NCI-H1694 treated with DMSO at 0.1 percent for 48 hours (cell line): ENCODE measurements around the gene GPC1.

Experiments used
- DNase-seq: peaks from one replicate; lab custom pipeline; 2025; lab: John Stamatoyannopoulos, UW

GPC1 gene

GRCh38 chr2:240443891-240444301 is 8.4 kb downstream of the GPC1 start:
- DNase-seq = no peak

GRCh38 chr2:240444464-240444863 is 9.0 kb downstream of the GPC1 start:
- no peak for DNase-seq

GRCh38 chr2:240445961-240446663 is 10.6 kb downstream of the GPC1 start:
- DNase-seq = no peak

GRCh38 chr2:240446664-240447175 is 11.3 kb downstream of the GPC1 start:
- DNase-seq = no peak

DNA sequence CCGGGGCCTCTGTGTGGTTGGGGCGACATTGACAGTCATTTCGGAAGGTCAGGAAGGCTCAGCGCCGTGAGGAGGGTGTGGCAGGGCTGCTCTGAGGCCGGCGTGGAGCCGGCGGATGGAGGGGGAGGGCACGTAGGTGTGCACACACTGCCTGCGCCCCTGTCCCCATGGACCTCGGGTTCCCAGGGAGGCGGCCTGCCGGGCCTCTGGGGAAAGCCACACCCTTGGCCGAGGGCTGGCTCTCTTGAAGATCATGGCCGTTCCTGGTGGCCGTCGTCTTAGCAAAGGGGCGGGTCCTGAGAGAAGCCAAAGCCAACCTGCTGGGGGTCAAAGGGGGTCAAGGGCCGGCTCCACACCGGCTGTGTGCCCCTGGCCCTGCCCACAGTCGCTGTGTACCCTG is 11.9 kb downstream of the GPC1 start:
- no peak for DNase-seq

GRCh38 chr2:240447934-240448333 is 12.5 kb downstream of the GPC1 start:
- no peak for DNase-seq

DNA sequence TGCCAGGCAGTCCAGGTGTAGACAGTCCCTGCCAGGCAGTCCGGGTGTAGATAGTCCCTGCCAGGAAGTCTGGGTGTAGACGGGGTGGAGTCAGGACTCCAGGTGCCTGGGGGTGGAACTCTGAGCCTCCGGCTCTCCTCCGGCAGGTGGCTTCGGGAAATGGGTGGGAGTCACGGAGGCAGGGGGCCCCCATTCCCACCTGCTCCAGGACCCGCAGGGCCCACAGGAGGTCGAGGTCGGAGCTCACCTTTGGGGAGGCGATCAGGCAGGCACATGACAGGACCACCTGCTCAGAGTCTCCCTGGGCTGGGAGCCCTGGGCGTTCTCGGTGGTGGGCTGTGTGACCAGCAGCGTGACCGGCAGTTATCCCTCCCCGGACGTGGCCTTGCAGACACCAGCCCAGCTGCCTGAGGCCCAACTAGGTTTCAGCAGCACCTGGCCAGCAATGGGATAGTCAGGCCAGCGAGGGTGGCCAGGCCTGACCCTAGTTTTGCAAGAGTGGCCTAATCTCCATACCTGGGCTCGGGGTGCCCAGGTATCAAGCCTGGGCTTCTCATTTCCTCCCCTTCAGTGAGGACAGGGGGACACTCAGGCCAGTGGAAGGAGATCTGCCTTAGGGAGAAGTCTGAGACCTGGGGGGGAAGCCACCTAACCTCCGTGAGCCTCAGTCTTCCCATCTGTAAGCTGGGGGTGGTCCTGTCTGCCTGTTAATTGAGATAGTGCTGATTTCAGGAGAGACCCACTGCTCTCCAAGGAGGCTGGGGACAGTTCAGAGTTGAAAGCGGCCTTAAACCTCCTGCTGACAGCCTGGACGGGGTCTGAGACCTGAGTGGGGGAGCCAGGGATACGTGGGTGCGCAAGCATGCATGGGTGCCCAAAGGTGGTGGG is 13.2 kb downstream of the GPC1 start:
- DNase-seq = no peak

DNA sequence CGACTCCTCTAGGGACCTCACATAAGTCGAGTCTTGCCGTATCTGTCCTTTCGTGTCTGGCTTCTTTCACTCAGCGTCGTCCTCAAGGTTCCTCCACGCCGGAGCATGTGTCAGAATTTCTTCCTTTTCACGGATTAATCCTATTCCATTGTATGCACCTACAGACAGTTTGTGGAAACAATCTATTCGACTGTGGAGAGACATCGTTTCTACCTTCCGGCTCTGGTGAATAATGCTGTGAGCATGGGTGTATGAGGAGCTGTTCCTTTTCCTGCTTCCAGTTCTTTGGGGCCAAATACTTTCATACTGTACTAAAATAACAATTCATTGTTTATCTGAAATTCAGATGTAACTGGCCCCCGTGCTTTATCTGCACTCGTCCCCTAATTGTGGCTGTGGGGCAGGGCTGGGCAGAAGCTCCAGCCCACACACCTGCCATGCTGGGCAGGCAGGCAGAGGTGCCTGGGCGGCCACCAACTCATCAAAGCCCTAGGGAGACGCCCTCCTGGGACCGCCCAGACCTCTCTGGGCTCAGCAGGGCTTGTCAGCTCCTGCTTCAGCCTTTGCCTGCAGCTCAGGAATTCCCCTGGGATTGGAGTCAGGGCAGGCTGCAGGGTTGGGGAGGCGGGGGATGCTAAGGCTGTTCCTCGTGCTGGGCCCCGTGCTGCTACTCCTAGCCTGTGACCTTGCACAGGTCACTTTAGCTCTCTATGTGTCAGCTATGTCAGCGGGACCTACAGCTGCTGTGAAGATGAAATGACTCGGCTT is 14.5 kb downstream of the GPC1 start:
- DNase-seq = peak; percentile 30

DNA sequence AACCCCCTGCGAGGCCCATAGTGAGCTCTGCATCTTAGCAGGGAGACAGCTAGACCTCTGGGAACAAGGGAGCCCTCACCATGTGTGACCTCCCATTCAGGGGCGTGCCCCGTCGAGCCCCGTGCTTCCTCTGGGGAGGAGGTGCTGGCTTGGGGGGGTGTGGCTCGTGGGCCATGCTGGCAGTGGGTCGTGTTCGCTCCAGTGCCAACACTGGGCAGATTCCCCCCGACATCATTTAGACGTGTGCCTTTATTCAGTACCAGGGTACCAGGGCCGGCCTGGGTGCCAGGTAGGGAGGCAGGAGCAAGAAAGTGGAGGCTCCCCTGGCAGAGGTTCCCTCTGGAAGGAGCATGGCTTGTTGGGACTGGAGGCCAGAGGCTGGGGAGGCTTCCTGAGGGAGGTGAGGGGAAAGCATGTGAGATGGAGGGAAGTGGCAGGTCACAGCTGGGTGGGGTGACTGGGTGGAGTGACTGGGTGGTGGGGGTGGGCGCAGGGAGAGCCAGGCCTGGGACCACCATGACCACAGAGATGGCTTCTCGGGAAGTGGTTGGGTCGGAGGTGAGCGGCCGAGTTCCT is 15.2 kb downstream of the GPC1 start:
- no peak for DNase-seq

GRCh38 chr2:240451108-240451611 is 15.7 kb downstream of the GPC1 start:
- DNase-seq = no peak

GRCh38 chr2:240451791-240452461 is 16.5 kb downstream of the GPC1 start:
- no peak for DNase-seq

- no peak for DNase-seq
Measured at GRCh38 chr2:240452462-240453256, 17.2 kb downstream of the GPC1 start.

DNA sequence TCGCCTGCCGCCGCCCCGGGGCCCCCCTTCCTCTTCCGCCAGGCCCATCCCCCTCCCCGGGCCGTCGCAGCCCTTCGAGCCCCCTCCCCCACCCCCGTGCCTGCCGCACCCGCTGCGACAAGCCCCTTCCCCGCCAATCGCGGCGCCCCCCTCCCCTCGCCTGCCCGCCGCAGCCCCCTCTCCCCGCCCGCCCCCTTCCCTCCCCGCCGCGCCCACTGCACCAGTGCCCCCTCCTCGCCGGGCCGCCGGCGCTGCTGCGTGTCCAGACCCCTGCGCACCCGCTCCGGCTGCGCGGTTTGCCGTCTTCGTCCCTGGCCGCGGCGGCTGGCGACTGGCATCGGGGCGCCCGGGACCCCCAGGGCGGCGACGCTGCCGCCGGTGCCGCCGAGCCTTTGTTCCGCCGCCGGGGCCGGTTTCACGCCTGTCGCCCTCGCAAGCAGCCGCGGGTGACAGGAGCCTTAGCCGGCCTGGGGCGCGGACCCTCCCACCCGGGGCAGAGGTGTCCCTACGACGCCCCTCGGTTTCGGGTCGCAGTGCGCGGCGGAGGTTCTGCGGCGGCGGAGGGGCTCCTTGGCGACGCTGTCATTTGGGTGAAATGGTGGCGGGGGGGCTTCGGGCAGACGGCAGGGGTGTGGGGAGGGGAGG is 18.1 kb downstream of the GPC1 start:
- DNase-seq = no peak

DNA sequence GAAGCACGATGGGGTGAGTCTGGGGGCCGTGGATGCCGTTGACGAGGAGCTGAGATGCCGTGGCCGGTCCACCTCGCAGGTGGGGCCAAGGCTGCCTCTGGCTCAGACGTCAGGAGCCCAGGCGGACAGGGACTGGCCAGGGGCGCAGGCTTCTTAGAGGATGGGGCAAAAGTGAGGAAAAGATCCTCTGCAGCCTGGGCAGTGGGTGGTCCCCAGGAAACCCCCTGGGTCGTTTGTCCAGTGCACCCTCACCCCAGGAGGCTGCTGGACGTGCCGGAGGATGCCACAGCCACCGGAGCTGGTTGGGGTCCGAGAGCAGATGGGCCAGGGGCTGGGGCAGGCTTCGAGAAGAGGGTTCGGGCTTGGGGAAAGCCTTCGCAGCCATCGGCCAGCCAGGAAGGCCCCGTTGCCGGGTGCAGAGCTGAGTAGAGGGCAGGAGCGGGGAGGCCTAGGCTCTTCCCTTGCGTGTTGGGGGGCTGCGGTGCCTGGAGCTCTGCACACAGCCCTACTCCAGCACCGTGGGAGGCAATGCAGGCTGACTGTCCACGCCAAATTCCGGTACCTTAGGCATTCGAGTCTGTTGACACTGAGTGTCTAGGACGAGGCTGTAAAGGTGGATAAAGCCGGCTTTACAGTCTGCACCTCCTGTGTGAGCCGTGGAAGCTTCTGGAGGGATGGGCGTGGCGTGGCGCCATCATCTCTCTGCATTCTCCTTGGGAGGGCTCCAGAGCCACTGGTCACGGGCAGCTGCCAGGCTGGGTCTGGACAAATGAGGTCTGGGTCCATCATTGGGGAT is 18.8 kb downstream of the GPC1 start:
- no peak for DNase-seq

GRCh38 chr2:240455272-240455646 is 19.8 kb downstream of the GPC1 start:
- DNase-seq = no peak

DNA sequence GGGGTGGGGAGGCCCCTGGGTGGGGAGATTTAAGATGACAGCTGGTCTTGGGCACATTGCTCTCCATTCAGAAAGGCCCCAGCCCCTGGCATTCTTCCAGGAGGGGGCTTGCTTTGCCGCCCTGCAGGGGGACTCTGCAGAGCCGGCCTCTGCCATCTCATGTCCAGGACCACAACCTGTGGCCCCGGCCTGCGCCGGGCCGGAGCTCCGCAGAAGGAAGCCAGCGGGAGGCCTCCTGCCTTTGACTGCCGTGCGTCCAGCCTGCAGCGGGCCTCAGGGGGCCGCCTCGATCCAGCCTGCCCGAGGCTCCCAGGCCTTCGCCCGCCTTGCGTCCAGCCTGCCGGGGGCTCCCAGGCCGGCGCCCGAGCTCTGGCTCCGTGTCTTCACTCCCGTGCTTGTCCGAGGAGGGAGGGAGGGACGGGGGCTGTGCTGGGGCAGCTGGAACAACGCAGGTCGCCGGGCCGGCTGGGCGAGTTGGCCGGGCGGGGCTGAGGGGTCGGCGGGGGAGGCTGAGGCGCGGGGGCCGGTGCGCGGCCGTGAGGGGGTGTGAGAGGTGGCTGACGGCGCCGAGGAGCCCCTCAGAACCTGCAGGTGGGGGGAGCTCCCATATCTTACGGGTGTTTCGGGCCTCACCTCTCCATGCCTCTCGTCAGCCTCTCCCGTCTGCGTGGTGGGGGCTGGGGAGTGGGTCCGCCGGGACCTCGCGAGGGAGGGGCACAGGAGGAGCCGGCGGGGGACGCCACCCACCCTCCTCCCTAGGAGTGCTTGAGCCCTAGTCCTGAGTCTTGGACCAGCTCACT is 20.4 kb downstream of the GPC1 start:
- no peak for DNase-seq

GRCh38 chr2:240456447-240457222 is 21.2 kb downstream of the GPC1 start:
- no peak for DNase-seq
